H1 (cell line): Measurements from ENCODE around the gene ARHGAP22. TPM values are rescaled to one million over a fixed set of nuclear protein-coding genes. Genes with fewer than 3 reads are reported as not detected.

Experiments
- CHD7 ChIP-seq: fragments of 300-600 bp; sonication (generic); IDR thresholded peaks from 2 replicates; pipeline ENCODE4 v1.7.1; 2012; ENCODE audit warnings: low read length, moderate library complexity, mild to moderate bottlenecking, inconsistent platforms; ENCODE audit not compliant: insufficient replicate concordance
- polyA plus RNA-seq, 7 experiments: library from polyadenylated mRNA; depleted of rRNA in 3 of 7; stranded (reverse) in 5 of 7; unstranded in 2 of 7; fragments of >200 nt in 5 of 7; fragments of 200-250 nt in 2 of 7; gene quantifications; 1 replicate in 5 of 7; 2 replicates in 1 of 7; 4 replicates in 1 of 7; pipeline versions ENCODE4 v1.2.1 to v1.2.3, GENCODE V29; 2011 to 2013; ENCODE audit warnings: missing spikeins in 2 of 7, mixed read lengths in 2 of 7
- total RNA-seq: library from RNA; stranded (reverse); fragmentation: NEBNext Ultra II Directional; extraction: Animal tissue kit (Norgen Biotek cat#: 25700); gene quantifications from 2 replicates; pipeline ENCODE4 v1.2.1, GENCODE V29; 2021

ARHGAP22 gene
- total and polyA plus RNA-seq, 2 of the 8 experiments (the other 6 are each of a cell fraction or from before 2014, with no cell fraction given): 3.6 to 11.2 TPM

- no peak for TF ChIP-seq CHD7
These were observed 113.3 kb downstream of the ARHGAP22 start (continued) for GRCh38 chr10:48491392-48492139.
